B cell (primary cell): Measurements from ENCODE around the gene MYOF.

Experiments
- CTCF ChIP-seq: fragments of 200-600 bp; IDR thresholded peaks from one replicate; pipeline ENCODE4 v1.8.0; 2022; ENCODE audit warnings: antibody characterized with exemption, mild to moderate bottlenecking
- EZH2 ChIP-seq: IDR thresholded peaks from 2 replicates; pipeline ENCODE4 v1.6.1; 2012; ENCODE audit warnings: borderline replicate concordance, low read depth, mild to moderate bottlenecking, moderate library complexity, low read length; ENCODE audit not compliant: insufficient read depth, poor library complexity, severe bottlenecking

GRCh38 chr10:93334181-93334580 is 148.0 kb downstream of the MYOF start:
- no peak for TF ChIP-seq CTCF
- no peak for TF ChIP-seq EZH2
